Measurements from ENCODE around the gene PAK1.
"Not testable (repeated sequence)": the region's sequence is repeated elsewhere in the genome, so short reads cannot be mapped to it uniquely, and the experiment has no call there.

Gene PAK1

GRCh38 chr11:77309401-77310085 is 164.4 kb downstream of the PAK1 start:
- no peak for DNase-seq (ENCODE audit: low read depth in 2 of 2)

DNA sequence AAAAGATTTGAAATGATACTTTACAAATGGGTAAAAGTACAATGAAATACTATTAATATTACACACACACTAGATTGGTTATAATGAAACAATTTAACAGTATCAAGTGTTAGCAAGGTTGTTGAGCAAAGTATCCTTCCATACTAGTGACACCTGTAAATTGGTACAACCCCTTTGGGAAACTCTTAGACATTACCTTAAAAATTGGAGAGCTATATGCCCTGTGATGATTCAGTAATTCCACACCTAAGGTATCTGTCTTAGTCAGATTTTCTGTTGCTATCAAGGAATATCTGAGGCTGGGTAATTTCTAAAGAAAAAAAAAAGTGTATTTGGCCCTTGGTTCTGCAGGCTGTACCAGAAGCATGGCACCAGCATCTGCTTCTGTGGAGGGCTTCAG is 165.1 kb downstream of the PAK1 start:
- DNase-seq (ENCODE audit: low read depth in 2 of 2), result no peak

DNA sequence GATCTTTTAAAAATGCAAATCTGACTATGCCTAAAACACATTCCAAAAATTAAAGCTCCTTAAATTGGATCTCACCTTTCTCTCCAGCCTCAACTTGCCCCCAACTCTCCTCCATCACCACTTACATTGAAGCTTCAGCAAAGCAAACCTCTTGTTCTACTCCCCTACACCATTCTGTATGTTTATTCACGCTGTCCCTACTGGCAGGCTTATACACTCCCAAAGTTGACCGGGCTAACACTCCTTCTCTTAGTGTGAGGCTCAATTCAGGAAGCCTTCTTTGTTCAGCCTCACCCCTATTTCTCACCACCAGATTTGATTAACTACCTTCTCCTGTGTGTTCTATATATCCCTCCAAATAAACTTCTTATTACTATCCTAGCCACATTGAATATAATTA is 170.6 kb downstream of the PAK1 start:
- no peak for DNase-seq (ENCODE audit: low read depth in 2 of 2)

DNA sequence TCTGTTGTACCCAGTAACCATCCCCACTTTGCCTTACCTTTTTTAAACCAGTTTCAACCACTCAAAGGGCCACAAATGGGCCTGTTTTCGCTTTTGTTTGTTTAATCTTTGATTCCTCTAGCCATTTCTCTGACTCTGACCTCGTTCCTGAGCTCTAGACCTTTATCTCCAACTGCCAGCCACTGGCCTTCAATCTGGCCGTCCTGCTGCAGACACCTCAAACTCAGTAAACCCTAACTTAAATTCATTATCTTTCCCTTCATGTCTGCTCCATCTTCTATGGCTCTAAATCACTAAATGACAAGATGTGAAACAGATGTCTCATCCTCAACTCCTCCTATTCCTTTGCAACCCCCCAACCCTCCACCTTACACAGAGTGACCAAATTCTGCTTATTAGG is 171.1 kb downstream of the PAK1 start:
- DNase-seq (ENCODE audit: low read depth in 2 of 2), result no peak

DNA sequence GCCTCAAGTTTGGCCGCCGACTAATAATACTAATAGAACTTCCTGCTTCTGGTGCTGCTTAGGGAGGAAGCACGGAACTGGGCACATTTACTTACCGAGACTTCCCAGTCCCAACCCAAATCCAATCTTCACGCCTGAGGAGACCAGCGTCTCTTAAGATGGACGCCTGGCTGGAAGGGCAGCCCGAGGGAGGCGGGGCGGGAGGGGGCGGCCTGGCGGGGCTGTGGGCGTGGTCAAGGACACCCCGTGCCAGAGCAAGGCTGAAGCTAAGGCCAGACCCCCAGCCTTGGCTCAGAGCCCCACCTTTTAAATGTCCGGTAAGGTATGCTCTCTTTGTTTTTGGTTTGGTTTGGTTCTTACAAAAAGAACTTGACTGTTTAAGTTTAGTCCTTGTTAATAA is 172.4 kb downstream of the PAK1 start, which contains the start of gene GDPD4:
Gene GDPD4 (minus strand): TSS at position 177 of the 400 bp plus-strand sequence. CDS start 16,549 bp downstream, outside the sequence.
- DNase-seq (ENCODE audit: low read depth in 2 of 2), result no peak

GRCh38 chr11:77300695-77301094 is 173.2 kb downstream of the PAK1 start:
- no peak for DNase-seq (ENCODE audit: low read depth in 2 of 2)

DNA sequence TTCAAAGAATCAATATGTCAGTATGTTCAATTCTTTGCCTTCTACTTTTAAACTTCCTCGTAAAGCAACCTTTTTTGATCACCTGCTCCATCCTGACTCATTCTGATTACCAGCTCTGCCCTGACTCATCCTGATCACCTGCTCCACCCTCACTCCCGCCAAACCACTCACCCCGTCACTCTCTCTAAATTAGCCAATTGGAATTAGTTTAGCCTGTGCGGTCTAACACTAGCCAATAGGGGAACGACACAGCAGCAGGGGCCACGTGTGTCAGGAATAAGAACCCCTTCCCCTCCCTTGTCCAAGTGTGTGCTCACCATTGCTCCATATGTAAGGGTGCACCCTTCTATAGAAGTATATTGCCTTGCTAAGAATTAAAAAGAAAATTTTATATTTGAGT is 173.9 kb downstream of the PAK1 start:
- not testable (repeated sequence) for DNase-seq (ENCODE audit: low read depth in 2 of 2)

DNA sequence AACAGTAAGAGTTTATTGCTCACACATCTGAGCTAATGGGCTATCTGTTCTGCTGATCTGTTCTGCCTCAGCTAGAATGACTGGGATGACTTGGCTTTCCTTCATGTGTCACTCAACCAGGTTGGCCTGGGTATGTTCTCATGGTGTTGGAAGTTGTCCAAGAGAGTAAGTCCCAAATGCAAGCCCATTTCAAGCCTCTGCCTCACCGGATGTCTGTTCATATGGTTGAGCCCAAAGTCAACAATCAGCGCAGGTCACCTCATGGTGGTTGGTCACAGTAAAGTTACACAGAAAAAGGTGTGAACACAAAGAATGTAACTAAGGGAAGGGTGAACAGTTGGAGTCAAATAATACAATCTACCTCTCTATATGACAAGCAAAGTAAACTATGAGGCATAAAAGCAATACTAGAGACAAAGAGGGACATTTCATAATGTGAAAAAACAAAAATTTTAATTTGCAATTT is 174.3 kb downstream of the PAK1 start:
- no peak for DNase-seq (ENCODE audit: low read depth in 2 of 2)

- no peak for DNase-seq (ENCODE audit: low read depth in 2 of 2)
These were observed 179.9 kb downstream of the PAK1 start for GRCh38 chr11:77294040-77294439.

DNA sequence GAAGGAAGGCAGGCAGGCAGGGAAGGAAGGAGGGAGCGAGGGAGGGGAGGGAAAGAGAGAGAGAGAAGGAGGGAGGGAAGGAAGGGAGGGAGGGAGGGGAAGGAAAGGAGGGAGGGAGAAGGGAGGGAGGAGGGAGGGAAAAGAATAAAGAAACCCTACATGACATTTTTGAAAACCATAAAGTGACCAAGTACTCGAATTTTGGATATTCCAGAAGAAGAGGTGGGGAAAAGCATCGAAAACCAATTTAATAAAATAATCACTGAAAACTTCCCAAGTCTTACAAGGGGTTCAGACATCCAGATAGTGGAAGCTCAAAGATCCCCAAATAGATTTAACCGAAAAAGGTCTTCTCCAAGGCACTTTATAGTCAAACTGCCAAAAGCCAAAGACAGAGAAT is 184.2 kb downstream of the PAK1 start:
- no peak for DNase-seq (ENCODE audit: low read depth in 2 of 2)

GRCh38 chr11:77287615-77288273 is 186.2 kb downstream of the PAK1 start:
- DNase-seq (ENCODE audit: low read depth in 2 of 2), result no peak

DNA sequence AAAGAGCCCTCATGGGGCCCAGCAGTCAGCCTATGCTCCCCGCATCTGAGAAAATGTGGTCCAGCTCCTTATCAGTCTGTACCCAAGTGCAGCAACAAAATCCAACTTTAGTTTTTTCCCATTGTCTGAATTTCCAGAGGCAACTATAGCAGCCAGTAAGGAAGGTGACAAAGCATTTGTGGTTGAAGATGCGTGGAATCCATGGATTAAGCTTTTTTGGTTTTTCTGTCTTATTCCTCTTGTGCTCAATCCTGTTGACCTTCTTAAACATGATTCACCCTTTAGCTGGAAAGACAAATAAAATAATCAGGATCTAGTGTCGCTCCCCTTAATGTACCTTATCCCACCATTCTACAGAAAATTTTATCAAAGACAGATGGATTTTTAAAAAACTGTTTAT is 186.8 kb downstream of the PAK1 start:
- no peak for DNase-seq (ENCODE audit: low read depth in 2 of 2)

- DNase-seq (ENCODE audit: low read depth in 2 of 2), result no peak
These were observed 189.1 kb downstream of the PAK1 start for GRCh38 chr11:77284476-77285468.

- DNase-seq (ENCODE audit: low read depth in 2 of 2), result no peak
These were observed 190.8 kb downstream of the PAK1 start for GRCh38 chr11:77283101-77283500.

GRCh38 chr11:77278595-77279506 is 195.0 kb downstream of the PAK1 start:
- DNase-seq (ENCODE audit: low read depth in 2 of 2), result no peak

DNA sequence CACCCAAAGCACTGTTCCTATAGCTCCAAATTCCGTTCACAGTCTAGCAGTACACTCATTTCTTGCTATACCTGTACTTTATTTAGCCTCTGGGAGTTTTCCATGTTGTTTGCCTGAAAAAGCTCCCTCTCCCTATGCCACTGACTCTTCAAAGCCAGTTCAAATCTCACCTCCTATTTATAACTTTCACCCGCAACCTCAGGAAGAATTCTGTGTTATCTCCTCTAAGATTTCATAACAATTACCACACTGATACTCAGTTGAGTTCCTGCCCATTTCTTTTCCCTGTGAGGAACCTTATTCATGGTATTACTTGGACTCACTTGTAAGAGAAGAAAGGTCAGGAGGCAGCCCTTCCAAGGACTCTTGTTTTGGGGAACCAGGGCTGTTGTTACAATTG is 197.6 kb downstream of the PAK1 start:
- no peak for DNase-seq (ENCODE audit: low read depth in 2 of 2)

Measured in activated CD8-positive, alpha-beta memory T cell treated with anti-CD3 and anti-CD28 coated beads for 4 hours (primary cell).